T-helper 1 cell treated with Interleukin-12 subunit alpha and Interleukin-12 subunit beta and Interleukin-4 antibody, amounts not matched to agents 30 μg/mL and 1 μg/mL, for 36 hours (primary cell): ENCODE results near the gene POU4F3.
"Not testable (repeated sequence)": the region's sequence is repeated elsewhere in the genome, so short reads cannot be mapped to it uniquely, and the experiment has no call there.

Experiments used
- H3K27ac Mint-ChIP-seq: one replicate; pipeline ENCODE4 v1.8.0; 2021; ENCODE audit warnings: mild to moderate bottlenecking, mixed read lengths
- H3K27me3 Mint-ChIP-seq: one replicate; pipeline ENCODE4 v1.8.0; 2021; ENCODE audit warnings: low read depth, mixed read lengths
- H3K36me3 Mint-ChIP-seq: one replicate; pipeline ENCODE4 v1.8.0; 2021; ENCODE audit warnings: low read depth, mixed read lengths
- H3K4me1 Mint-ChIP-seq: one replicate; pipeline ENCODE4 v1.8.0; 2021; ENCODE audit warnings: low read depth, mixed read lengths
- H3K4me3 Mint-ChIP-seq: one replicate; pipeline ENCODE4 v1.8.0; 2021; ENCODE audit warnings: mild to moderate bottlenecking, moderate library complexity, mixed read lengths
- H3K9me3 Mint-ChIP-seq: one replicate; pipeline ENCODE4 v1.8.0; 2021; ENCODE audit warnings: mixed read lengths

Gene POU4F3

GRCh38 chr5:146338774-146339714 lies at the start of gene POU4F3:
TSS of gene POU4F3 (plus strand) at chr5:146338839. CDS start at chr5:146339113, 274 bp downstream.
- Mint-ChIP-seq H3K9me3 (peaks cover 4% of the 10 kb centered on the region), H3K27ac (peak within 1 kb of the TSS; percentile 31), H3K4me1 (peaks cover 2% of the 10 kb centered on the region), H3K36me3 (peaks cover 4% of the 10 kb centered on the region), H3K27me3 (peaks cover 95% of the 10 kb centered on the region), H3K4me3 (no peak within 1 kb of the TSS)

GRCh38 chr5:146290318-146290717 lies 48.3 kb upstream of the POU4F3 start:
- H3K4me3 Mint-ChIP-seq: no peak overlapping the region
- H3K9me3 Mint-ChIP-seq: no peaks in the 10 kb centered on the region
- H3K27me3 Mint-ChIP-seq: no peaks in the 10 kb centered on the region
- peaks cover 6% of the 10 kb centered on the region for H3K36me3 Mint-ChIP-seq
- no peak overlapping the region for H3K27ac Mint-ChIP-seq
- H3K4me1 Mint-ChIP-seq: no peaks in the 10 kb centered on the region

GRCh38 chr5:146291421-146292074 lies 47.1 kb upstream of the POU4F3 start:
- H3K36me3 Mint-ChIP-seq: peaks cover 6% of the 10 kb centered on the region
- H3K4me3 Mint-ChIP-seq: no peak overlapping the region
- H3K4me1 Mint-ChIP-seq: no peaks in the 10 kb centered on the region
- no peaks in the 10 kb centered on the region for H3K27me3 Mint-ChIP-seq
- no peak overlapping the region for H3K27ac Mint-ChIP-seq
- no peaks in the 10 kb centered on the region for H3K9me3 Mint-ChIP-seq

- Mint-ChIP-seq H3K4me1 (no peaks in the 10 kb centered on the region), H3K27me3 (peaks cover 5% of the 10 kb centered on the region), H3K9me3 (no peaks in the 10 kb centered on the region), H3K36me3 (no peaks in the 10 kb centered on the region), H3K27ac (no peak overlapping the region), H3K4me3 (no peak overlapping the region)
These were observed 42.4 kb upstream of the POU4F3 start for GRCh38 chr5:146296245-146296644.

- H3K36me3 Mint-ChIP-seq, H3K9me3 Mint-ChIP-seq, H3K4me3 Mint-ChIP-seq, H3K27ac Mint-ChIP-seq, H3K4me1 Mint-ChIP-seq: not testable (repeated sequence)
- peaks cover 11% of the 10 kb centered on the region for H3K27me3 Mint-ChIP-seq
These were observed 39.7 kb upstream of the POU4F3 start for GRCh38 chr5:146298920-146299319.

GRCh38 chr5:146301626-146302025 lies 37.0 kb upstream of the POU4F3 start:
- H3K36me3 Mint-ChIP-seq: no peaks in the 10 kb centered on the region
- peaks cover 24% of the 10 kb centered on the region for H3K27me3 Mint-ChIP-seq
- no peaks in the 10 kb centered on the region for H3K9me3 Mint-ChIP-seq
- no peaks in the 10 kb centered on the region for H3K4me1 Mint-ChIP-seq
- H3K4me3 Mint-ChIP-seq: no peak overlapping the region
- no peak overlapping the region for H3K27ac Mint-ChIP-seq

GRCh38 chr5:146302406-146302805 lies 36.2 kb upstream of the POU4F3 start:
- no peak overlapping the region for H3K27ac Mint-ChIP-seq
- no peak overlapping the region for H3K4me3 Mint-ChIP-seq
- no peaks in the 10 kb centered on the region for H3K9me3 Mint-ChIP-seq
- H3K4me1 Mint-ChIP-seq: no peaks in the 10 kb centered on the region
- peaks cover 30% of the 10 kb centered on the region for H3K27me3 Mint-ChIP-seq
- no peaks in the 10 kb centered on the region for H3K36me3 Mint-ChIP-seq

GRCh38 chr5:146306838-146307237 lies 31.8 kb upstream of the POU4F3 start:
- no peaks in the 10 kb centered on the region for H3K9me3 Mint-ChIP-seq
- H3K4me1 Mint-ChIP-seq: no peaks in the 10 kb centered on the region
- H3K27me3 Mint-ChIP-seq: peaks cover 34% of the 10 kb centered on the region

GRCh38 chr5:146307796-146308195 lies 30.8 kb upstream of the POU4F3 start:
- no peaks in the 10 kb centered on the region for H3K36me3 Mint-ChIP-seq
- H3K4me1 Mint-ChIP-seq: no peaks in the 10 kb centered on the region
- H3K9me3 Mint-ChIP-seq: no peaks in the 10 kb centered on the region
- no peak overlapping the region for H3K27ac Mint-ChIP-seq
- no peak overlapping the region for H3K4me3 Mint-ChIP-seq
- H3K27me3 Mint-ChIP-seq: peaks cover 36% of the 10 kb centered on the region

More at GRCh38 chr5:146306838-146307237, 31.8 kb upstream of the POU4F3 start:
- H3K36me3 Mint-ChIP-seq: no peaks in the 10 kb centered on the region
- H3K27ac Mint-ChIP-seq: no peak overlapping the region
- H3K4me3 Mint-ChIP-seq: no peak overlapping the region

- Mint-ChIP-seq H3K27ac (no peak overlapping the region), H3K36me3 (no peaks in the 10 kb centered on the region), H3K27me3 (peaks cover 40% of the 10 kb centered on the region), H3K9me3 (no peaks in the 10 kb centered on the region), H3K4me3 (no peak overlapping the region), H3K4me1 (no peaks in the 10 kb centered on the region)
These were observed 28.1 kb upstream of the POU4F3 start for GRCh38 chr5:146310540-146310939.

- Mint-ChIP-seq H3K27me3 (peaks cover 42% of the 10 kb centered on the region), H3K9me3 (no peaks in the 10 kb centered on the region), H3K36me3 (no peaks in the 10 kb centered on the region), H3K27ac (no peak overlapping the region), H3K4me3 (no peak overlapping the region), H3K4me1 (no peaks in the 10 kb centered on the region)
These were observed 27.4 kb upstream of the POU4F3 start for GRCh38 chr5:146311278-146311677.

- no peaks in the 10 kb centered on the region for H3K36me3 Mint-ChIP-seq
- H3K9me3 Mint-ChIP-seq: no peaks in the 10 kb centered on the region
- H3K4me3 Mint-ChIP-seq: no peak overlapping the region
- H3K4me1 Mint-ChIP-seq: no peaks in the 10 kb centered on the region
- H3K27me3 Mint-ChIP-seq: peaks cover 31% of the 10 kb centered on the region
- H3K27ac Mint-ChIP-seq: no peak overlapping the region
These were observed 25.6 kb upstream of the POU4F3 start for GRCh38 chr5:146313027-146313426.

- Mint-ChIP-seq H3K36me3 (no peaks in the 10 kb centered on the region), H3K9me3 (no peaks in the 10 kb centered on the region), H3K4me1 (no peaks in the 10 kb centered on the region), H3K27me3 (peaks cover 16% of the 10 kb centered on the region), H3K4me3 (no peak overlapping the region), H3K27ac (no peak overlapping the region)
These were observed 17.1 kb upstream of the POU4F3 start for GRCh38 chr5:146321571-146321970.

- Mint-ChIP-seq H3K4me3 (no peak overlapping the region), H3K4me1 (no peaks in the 10 kb centered on the region), H3K36me3 (no peaks in the 10 kb centered on the region), H3K9me3 (no peaks in the 10 kb centered on the region), H3K27ac (no peak overlapping the region), H3K27me3 (peaks cover 28% of the 10 kb centered on the region)
These were observed 11.3 kb upstream of the POU4F3 start for GRCh38 chr5:146327257-146327870.

GRCh38 chr5:146327989-146328388 lies 10.7 kb upstream of the POU4F3 start:
- Mint-ChIP-seq H3K9me3 (no peaks in the 10 kb centered on the region), H3K27me3 (peaks cover 33% of the 10 kb centered on the region), H3K36me3 (no peaks in the 10 kb centered on the region), H3K27ac (no peak overlapping the region), H3K4me3 (no peak overlapping the region), H3K4me1 (no peaks in the 10 kb centered on the region)
